Erythroblast (primary cell): Measurements from ENCODE around the gene BCHE.

Experiments
- GATA1 ChIP-seq: IDR thresholded peaks from 2 replicates; pipeline ENCODE4 v1.6.1; 2011; ENCODE audit warnings: low read depth, mild to moderate bottlenecking, control low read depth, low read length, moderate library complexity
- POLR2A ChIP-seq: IDR thresholded peaks from 2 replicates; pipeline ENCODE4 v1.6.1; 2011; ENCODE audit warnings: mild to moderate bottlenecking, low read length

- TF ChIP-seq POLR2A, result no peak
- TF ChIP-seq GATA1, result no peak
These were observed 90.3 kb downstream of the BCHE start for GRCh38 chr3:165746874-165747273.
